Measurements from ENCODE around the gene PPP1R9B. TPM values are rescaled to one million over a fixed set of nuclear protein-coding genes. Genes with fewer than 3 reads are reported as not detected.
A peak's percentile ranks its signal among the peaks of the same experiment; 100 is the strongest.

PPP1R9B gene
- polyA plus RNA-seq, 1 donor (not counting 4 experiments of a cell fraction or from before 2014, with no cell fraction given) = 16.1 TPM

DNA sequence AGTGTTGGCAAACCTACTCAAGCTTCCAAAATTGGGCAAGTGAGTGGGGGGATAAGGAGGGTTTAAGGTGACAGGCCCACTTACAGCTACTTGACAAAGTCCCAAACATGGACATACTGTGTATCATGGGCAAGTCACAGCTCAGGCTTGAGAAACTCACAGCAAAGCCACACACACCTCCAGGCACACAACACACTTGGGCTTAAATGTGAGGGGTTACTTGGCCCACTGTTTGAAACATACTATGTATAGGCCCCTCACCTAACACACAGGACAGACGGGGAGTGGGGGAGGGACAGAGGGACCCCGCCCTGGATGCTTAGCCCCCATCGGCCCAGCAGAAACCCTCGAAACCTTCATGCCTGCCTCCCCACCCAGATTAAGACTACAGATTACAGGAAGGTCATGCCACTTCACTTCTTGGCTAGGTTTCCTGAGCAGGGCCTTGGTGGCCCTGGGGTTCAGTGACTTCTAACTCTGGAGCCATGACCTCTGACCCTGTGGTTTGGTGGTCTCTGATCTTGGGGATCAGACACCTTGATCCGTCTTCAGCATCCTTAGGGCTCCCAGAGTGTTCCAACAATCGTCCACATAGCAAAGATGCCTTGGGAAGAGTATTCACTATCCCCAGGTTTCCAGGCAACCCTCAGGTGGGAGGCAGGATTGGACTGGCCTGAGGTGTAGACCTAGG lies 18.2 kb downstream of the PPP1R9B start:
- H3K27ac ChIP-seq (ENCODE audit: control insufficient read depth, insufficient read depth, low read length) = no peak overlapping the region
- no peak overlapping the region for H3K4me2 ChIP-seq (ENCODE audit: control insufficient read depth, extremely low read depth, insufficient read depth, low read depth, low read length)
- H3K9ac ChIP-seq (ENCODE audit: control insufficient read depth, extremely low read depth, insufficient read depth, low read length) = no peak overlapping the region
- no peak for FAIRE-seq
- peaks cover 16 to 18% of the 10 kb centered on the region in 2 experiments for H3K36me3 ChIP-seq (ENCODE audit: control insufficient read depth in 2 of 2, extremely low read depth in 1 of 2, insufficient read depth in 2 of 2, low read length in 2 of 2)
- no peak for TF ChIP-seq EZH2 (IDR thresholded peaks at IDR 0.05; ENCODE audit: low read length)
- TF ChIP-seq, protein P1, sequence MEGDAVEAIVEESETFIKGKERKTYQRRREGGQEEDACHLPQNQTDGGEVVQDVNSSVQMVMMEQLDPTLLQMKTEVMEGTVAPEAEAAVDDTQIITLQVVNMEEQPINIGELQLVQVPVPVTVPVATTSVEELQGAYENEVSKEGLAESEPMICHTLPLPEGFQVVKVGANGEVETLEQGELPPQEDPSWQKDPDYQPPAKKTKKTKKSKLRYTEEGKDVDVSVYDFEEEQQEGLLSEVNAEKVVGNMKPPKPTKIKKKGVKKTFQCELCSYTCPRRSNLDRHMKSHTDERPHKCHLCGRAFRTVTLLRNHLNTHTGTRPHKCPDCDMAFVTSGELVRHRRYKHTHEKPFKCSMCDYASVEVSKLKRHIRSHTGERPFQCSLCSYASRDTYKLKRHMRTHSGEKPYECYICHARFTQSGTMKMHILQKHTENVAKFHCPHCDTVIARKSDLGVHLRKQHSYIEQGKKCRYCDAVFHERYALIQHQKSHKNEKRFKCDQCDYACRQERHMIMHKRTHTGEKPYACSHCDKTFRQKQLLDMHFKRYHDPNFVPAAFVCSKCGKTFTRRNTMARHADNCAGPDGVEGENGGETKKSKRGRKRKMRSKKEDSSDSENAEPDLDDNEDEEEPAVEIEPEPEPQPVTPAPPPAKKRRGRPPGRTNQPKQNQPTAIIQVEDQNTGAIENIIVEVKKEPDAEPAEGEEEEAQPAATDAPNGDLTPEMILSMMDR (optimal IDR thresholded peaks at IDR 0.05 in 1 of 3, IDR thresholded peaks at IDR 0.05 in 1 of 3, conservative IDR thresholded peaks at IDR 0.05 in 1 of 3; ENCODE audit: extremely low read depth in 1 of 3, insufficient read depth in 2 of 3, low read length in 3 of 3) = no peak
- H3K79me2 ChIP-seq (ENCODE audit: control insufficient read depth, insufficient read depth, low read length) = no peaks in the 10 kb centered on the region
- H3K9me1 ChIP-seq (ENCODE audit: control insufficient read depth, extremely low read depth, insufficient read depth, low read length) = no peaks in the 10 kb centered on the region
- H3K27me3 ChIP-seq (ENCODE audit: control insufficient read depth, extremely low read depth, insufficient read depth, low read length) = peaks cover 24% of the 10 kb centered on the region
- no peak overlapping the region for H3K4me3 ChIP-seq (ENCODE audit: control insufficient read depth in 2 of 3, extremely low read depth in 1 of 3, insufficient read depth in 2 of 3, low read depth in 1 of 3, low read length in 3 of 3)
- DNase-seq (ENCODE audit: low read depth, low spot score) = no peak
- no peak overlapping the region for H2AFZ ChIP-seq (ENCODE audit: control insufficient read depth, low read length)
- no peaks in the 10 kb centered on the region for H3K9me3 ChIP-seq (ENCODE audit: control insufficient read depth, low read depth, low read length)
- H3K4me1 ChIP-seq (ENCODE audit: control insufficient read depth, extremely low read depth, insufficient read depth, low read length) = peaks cover 12% of the 10 kb centered on the region
- no peaks in the 10 kb centered on the region for H4K20me1 ChIP-seq (ENCODE audit: control insufficient read depth, extremely low read depth, insufficient read depth, low read length)
- dilution Hi-C loops (cut with MboI; ENCODE audit: extremely low pct_ligation_motif_present, low sequenced_read_pairs) = no loop called here

DNA sequence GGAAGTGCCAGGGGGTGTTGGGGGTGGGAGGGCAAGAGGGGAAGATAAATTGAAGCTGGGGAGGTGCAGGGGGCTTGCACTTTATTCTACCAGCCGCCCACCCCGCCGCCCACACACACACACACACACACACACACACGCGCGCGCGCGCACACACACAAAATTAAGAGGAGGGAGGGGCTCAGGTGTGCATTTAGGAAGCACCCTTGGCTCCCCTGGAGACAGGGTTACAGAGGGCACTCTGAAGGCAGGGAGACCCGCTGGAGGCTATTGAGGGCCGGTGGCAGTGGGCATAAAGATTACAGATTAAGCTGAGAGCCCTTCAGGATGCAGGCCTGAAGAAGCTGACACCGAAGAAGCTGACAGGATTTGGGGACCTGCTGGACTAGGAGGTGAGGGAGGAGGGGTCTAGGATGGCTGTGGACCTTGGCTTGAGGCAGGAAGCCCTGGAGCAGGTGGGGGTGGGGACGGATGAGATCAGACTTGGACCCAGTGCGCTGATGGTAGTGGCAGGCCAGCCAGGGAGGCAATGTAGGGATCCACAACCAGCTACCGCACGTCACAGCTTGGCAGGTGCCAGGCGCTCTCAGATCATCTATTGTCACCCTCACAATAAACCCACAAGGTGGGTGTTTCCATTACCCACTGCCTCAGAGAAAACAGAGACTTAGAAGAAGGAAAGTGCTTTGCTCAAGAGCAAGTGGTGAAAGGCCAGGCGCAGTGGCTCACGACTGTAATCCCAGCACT lies 19.7 kb downstream of the PPP1R9B start:
- Histone ChIP-seq H3K9ac (ENCODE audit: control insufficient read depth, extremely low read depth, insufficient read depth, low read length) (no peak overlapping the region), H2AFZ (ENCODE audit: control insufficient read depth, low read length) (no peak overlapping the region), H3K27ac (ENCODE audit: control insufficient read depth, insufficient read depth, low read length) (no peak overlapping the region), H3K4me3 (ENCODE audit: control insufficient read depth in 2 of 3, extremely low read depth in 1 of 3, insufficient read depth in 2 of 3, low read depth in 1 of 3, low read length in 3 of 3) (no peak overlapping the region), H3K36me3 (ENCODE audit: control insufficient read depth in 2 of 2, extremely low read depth in 1 of 2, insufficient read depth in 2 of 2, low read length in 2 of 2) (peaks cover 9 to 11% of the 10 kb centered on the region in 2 experiments), H3K27me3 (ENCODE audit: control insufficient read depth, extremely low read depth, insufficient read depth, low read length) (peaks cover 24% of the 10 kb centered on the region), H3K4me2 (ENCODE audit: control insufficient read depth, extremely low read depth, insufficient read depth, low read depth, low read length) (no peak overlapping the region), H3K9me1 (ENCODE audit: control insufficient read depth, extremely low read depth, insufficient read depth, low read length) (no peaks in the 10 kb centered on the region), H3K9me3 (ENCODE audit: control insufficient read depth, low read depth, low read length) (no peaks in the 10 kb centered on the region), H3K4me1 (ENCODE audit: control insufficient read depth, extremely low read depth, insufficient read depth, low read length) (peaks cover 12% of the 10 kb centered on the region), H4K20me1 (ENCODE audit: control insufficient read depth, extremely low read depth, insufficient read depth, low read length) (no peaks in the 10 kb centered on the region), H3K79me2 (ENCODE audit: control insufficient read depth, insufficient read depth, low read length) (no peaks in the 10 kb centered on the region)
- dilution Hi-C loops (cut with MboI; ENCODE audit: extremely low pct_ligation_motif_present, low sequenced_read_pairs) = no loop called here
- no peak for DNase-seq (ENCODE audit: low read depth, low spot score)
- TF ChIP-seq, protein P1 (optimal IDR thresholded peaks at IDR 0.05 in 1 of 3, IDR thresholded peaks at IDR 0.05 in 1 of 3, conservative IDR thresholded peaks at IDR 0.05 in 1 of 3; ENCODE audit: extremely low read depth in 1 of 3, insufficient read depth in 2 of 3, low read length in 3 of 3) = no peak
- TF ChIP-seq EZH2 (IDR thresholded peaks at IDR 0.05; ENCODE audit: low read length) = peak; percentile 48
- FAIRE-seq = no peak
